WTC11 (cell line): ENCODE results near the gene ELOVL2. TPM values are rescaled to one million over a fixed set of nuclear protein-coding genes. Genes with fewer than 3 reads are reported as not detected.

Source experiments
- ATAC-seq: fragments of 200-7000 bp; cut with Tn5 transposase; 2 replicates; pipeline ENCODE4 v1.10.0; 2021; ENCODE audit warnings: mild to moderate bottlenecking, moderate library complexity
- CTCF ChIA-PET: fragments of 300-600 bp; sonication (Branson Sonifier 250); formaldehyde crosslinking; loops from one replicate; lab custom pipeline; 2021; ENCODE audit warnings: antibody characterized with exemption; lab: Charles Lee
- POLR2A ChIA-PET: fragments of 350-600 bp; sonication (Branson Sonifier 250); formaldehyde crosslinking; loops from one replicate; lab custom pipeline; 2021; ENCODE audit warnings: antibody characterized with exemption; lab: Charles Lee
- DNase-seq: peaks from one replicate; pipeline ENCODE4 v3.0.0; 2021; ENCODE audit warnings: low spot score
- H3K27ac Mint-ChIP-seq: 2 replicates; pipeline ENCODE4 v1.8.0; 2021; ENCODE audit warnings: mixed read lengths
- H3K27me3 Mint-ChIP-seq: 2 replicates; pipeline ENCODE4 v1.8.0; 2021; ENCODE audit warnings: low read depth, mild to moderate bottlenecking, moderate library complexity, mixed read lengths
- H3K36me3 Mint-ChIP-seq: 2 replicates; pipeline ENCODE4 v1.8.0; 2021; ENCODE audit warnings: mixed read lengths
- H3K4me1 Mint-ChIP-seq: 2 replicates; pipeline ENCODE4 v1.8.0; 2022; ENCODE audit warnings: mixed read lengths
- H3K4me3 Mint-ChIP-seq: 2 replicates; pipeline ENCODE4 v1.8.0; 2021; ENCODE audit warnings: mild to moderate bottlenecking, moderate library complexity, mixed read lengths
- H3K9me3 Mint-ChIP-seq: 2 replicates; pipeline ENCODE4 v1.8.0; 2021; ENCODE audit warnings: mixed read lengths
- CREM ChIP-seq: sonication (generic); formaldehyde crosslinking; IDR thresholded peaks from 2 replicates; pipeline ENCODE4 v1.8.1; 2022; ENCODE audit warnings: mild to moderate bottlenecking, missing genetic modification reagents, moderate library complexity
- ELF4 ChIP-seq: sonication (generic); formaldehyde crosslinking; IDR thresholded peaks from 2 replicates; pipeline ENCODE4 v1.8.1; 2022; ENCODE audit warnings: low read depth, mild to moderate bottlenecking, moderate library complexity, missing genetic modification reagents
- EMX1 ChIP-seq: fragments of 250-450 bp; sonication (Bioruptor Pico); IDR thresholded peaks from 2 replicates; pipeline ENCODE4 v1.8.0; 2021; ENCODE audit warnings: mild to moderate bottlenecking
- FOXK1 ChIP-seq: sonication (generic); formaldehyde crosslinking; IDR thresholded peaks from 2 replicates; pipeline ENCODE4 v1.8.0; 2022; ENCODE audit warnings: mild to moderate bottlenecking, moderate library complexity, missing genetic modification reagents
- GABPB1 ChIP-seq: sonication (generic); formaldehyde crosslinking; IDR thresholded peaks from 2 replicates; pipeline ENCODE4 v1.8.1; 2023; ENCODE audit warnings: mild to moderate bottlenecking, missing genetic modification reagents
- MXD4 ChIP-seq: fragments of 250-450 bp; sonication (Bioruptor Pico); IDR thresholded peaks from 2 replicates; pipeline ENCODE4 v1.8.0; 2021; ENCODE audit warnings: mild to moderate bottlenecking, moderate library complexity, borderline replicate concordance
- NFE2L1 ChIP-seq: sonication (generic); formaldehyde crosslinking; IDR thresholded peaks from 2 replicates; pipeline ENCODE4 v1.8.1; 2023; ENCODE audit warnings: missing genetic modification reagents
- NFYB ChIP-seq: sonication (generic); formaldehyde crosslinking; conservative IDR thresholded peaks from 2 replicates; pipeline ENCODE4 v1.8.0; 2022; ENCODE audit warnings: low read depth, missing genetic modification reagents
- RELA ChIP-seq: sonication (generic); formaldehyde crosslinking; IDR thresholded peaks from 2 replicates; pipeline ENCODE4 v1.8.1; 2022; ENCODE audit warnings: missing genetic modification reagents, mild to moderate bottlenecking, borderline replicate concordance
- RORB ChIP-seq: fragments of 250-450 bp; sonication (Bioruptor Pico); IDR thresholded peaks from 2 replicates; pipeline ENCODE4 v1.9.0; 2021; ENCODE audit warnings: mild to moderate bottlenecking
- SMAD3 ChIP-seq: sonication (generic); formaldehyde crosslinking; IDR thresholded peaks from 2 replicates; pipeline ENCODE4 v1.8.0; 2022; ENCODE audit warnings: missing genetic modification reagents, mild to moderate bottlenecking, borderline replicate concordance
- ZNF138 ChIP-seq: sonication (generic); formaldehyde crosslinking; conservative IDR thresholded peaks from 2 replicates; pipeline ENCODE4 v1.8.1; 2022; ENCODE audit warnings: mild to moderate bottlenecking, moderate library complexity, missing genetic modification reagents
- ZNF396 ChIP-seq: fragments of 250-450 bp; sonication (Bioruptor Pico); IDR thresholded peaks from 2 replicates; pipeline ENCODE4 v1.8.0; 2021; ENCODE audit warnings: mild to moderate bottlenecking, moderate library complexity, borderline replicate concordance
- total RNA-seq: library from RNA; stranded (reverse); gene quantifications from 3 replicates; pipeline ENCODE4 v1.2.3, GENCODE V29; 2021
- TF ChIP-seq, protein P1 (sequence below): sonication (generic); formaldehyde crosslinking; IDR thresholded peaks from 2 replicates; pipeline ENCODE4 v1.8.0; 2022; ENCODE audit warnings: mild to moderate bottlenecking, missing genetic modification reagents
- TF ChIP-seq, protein P2 (sequence below): fragments of 250-450 bp; sonication (Bioruptor Pico); IDR thresholded peaks from 2 replicates; pipeline ENCODE4 v2.1.2; 2022; ENCODE audit warnings: mild to moderate bottlenecking, moderate library complexity
- TF ChIP-seq, protein P3 (sequence below): sonication (generic); formaldehyde crosslinking; conservative IDR thresholded peaks from 2 replicates; pipeline ENCODE4 v1.8.1; 2022; ENCODE audit warnings: mild to moderate bottlenecking, missing genetic modification reagents
- TF ChIP-seq, protein P4 (sequence below): sonication (generic); formaldehyde crosslinking; IDR thresholded peaks from 2 replicates; pipeline ENCODE4 v1.8.1; 2023; ENCODE audit warnings: mild to moderate bottlenecking, missing genetic modification reagents, moderate library complexity
- TF ChIP-seq, protein P5 (sequence below): fragments of 250-450 bp; sonication (Bioruptor Pico); IDR thresholded peaks from 2 replicates; pipeline ENCODE4 v1.8.0; 2021; ENCODE audit warnings: mild to moderate bottlenecking
- TF ChIP-seq, protein P6 (sequence below): fragments of 250-450 bp; sonication (Bioruptor Pico); conservative IDR thresholded peaks from 2 replicates; pipeline ENCODE4 v1.9.0; 2021; ENCODE audit warnings: mild to moderate bottlenecking

The ELOVL2 gene
- total RNA-seq, 1 experiment from 2014 or later, result 2.0 TPM

DNA sequence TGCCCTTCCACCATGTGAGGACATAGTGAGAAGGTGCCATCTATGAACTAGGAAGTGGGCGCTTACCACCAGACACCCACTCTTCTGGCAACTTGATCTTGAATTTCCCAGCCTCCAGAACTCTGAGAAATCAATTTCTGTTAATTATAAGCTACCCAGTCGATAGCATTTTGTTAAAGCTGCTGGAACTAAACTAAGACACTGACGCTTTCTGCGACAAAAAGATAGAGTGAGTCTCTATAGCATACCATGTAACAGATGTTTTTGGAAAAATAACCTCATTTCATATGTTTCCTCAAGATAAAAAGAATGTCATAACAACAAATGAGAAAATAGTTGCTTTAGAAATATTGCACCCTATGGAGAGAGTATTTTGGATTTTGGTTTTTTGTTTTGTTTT, 34.2 kb upstream of the ELOVL2 start:
- ATAC-seq (no peak), DNase-seq (no peak)
- POLR2A ChIA-PET, result no interaction called here
- Mint-ChIP-seq H3K4me3 (no peak overlapping the region), H3K27me3 (no peaks in the 10 kb centered on the region), H3K9me3 (no peaks in the 10 kb centered on the region; the same call in 1 of the 2 replicates), H3K27ac (no peak overlapping the region), H3K4me1 (peaks cover 23% of the 10 kb centered on the region), H3K36me3 (no peaks in the 10 kb centered on the region)
- CTCF ChIA-PET, result no interaction called here
- TF ChIP-seq, protein P1, sequence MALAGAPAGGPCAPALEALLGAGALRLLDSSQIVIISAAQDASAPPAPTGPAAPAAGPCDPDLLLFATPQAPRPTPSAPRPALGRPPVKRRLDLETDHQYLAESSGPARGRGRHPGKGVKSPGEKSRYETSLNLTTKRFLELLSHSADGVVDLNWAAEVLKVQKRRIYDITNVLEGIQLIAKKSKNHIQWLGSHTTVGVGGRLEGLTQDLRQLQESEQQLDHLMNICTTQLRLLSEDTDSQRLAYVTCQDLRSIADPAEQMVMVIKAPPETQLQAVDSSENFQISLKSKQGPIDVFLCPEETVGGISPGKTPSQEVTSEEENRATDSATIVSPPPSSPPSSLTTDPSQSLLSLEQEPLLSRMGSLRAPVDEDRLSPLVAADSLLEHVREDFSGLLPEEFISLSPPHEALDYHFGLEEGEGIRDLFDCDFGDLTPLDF, result no peak
- TF ChIP-seq SMAD3 (no peak), ELF4 (CRISPR knock-in tag) (no peak), RORB (CRISPR knock-in tag) (no peak), NFE2L1 (CRISPR knock-in tag) (no peak)

DNA sequence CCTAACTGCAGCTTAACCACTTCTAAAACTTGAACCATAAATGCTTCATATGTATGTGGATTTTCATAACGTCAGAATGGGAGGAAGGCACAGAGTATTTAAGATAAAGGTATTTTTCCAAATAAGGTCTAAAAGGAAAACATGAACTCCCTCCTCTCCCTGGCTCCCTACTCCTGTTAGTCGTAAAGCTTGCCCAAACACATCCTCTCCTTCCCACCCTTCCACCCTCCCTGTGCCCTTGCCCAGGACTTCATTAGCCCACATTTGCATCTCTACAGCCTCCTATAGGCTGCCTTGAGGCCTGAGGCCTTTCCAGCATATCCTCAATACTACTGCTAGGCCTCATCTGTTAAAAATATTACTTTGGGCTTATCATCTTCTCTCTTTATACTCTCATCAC, 32.4 kb upstream of the ELOVL2 start:
- POLR2A ChIA-PET, result no interaction called here
- Mint-ChIP-seq H3K4me1 (peaks cover 23% of the 10 kb centered on the region), H3K27me3 (no peaks in the 10 kb centered on the region), H3K9me3 (no peaks in the 10 kb centered on the region; the same call in 1 of the 2 replicates), H3K36me3 (no peaks in the 10 kb centered on the region), H3K27ac (peak overlapping the region; percentile 39; the same call in 1 of the 2 replicates), H3K4me3 (no peak overlapping the region)
- DNase-seq, result no peak
- peak; percentile 97 for ATAC-seq
- TF ChIP-seq GABPB1 (CRISPR knock-in tag) (no peak), MXD4 (no peak), CREM (CRISPR knock-in tag) (no peak), NFYB (CRISPR knock-in tag) (no peak), RELA (CRISPR knock-in tag) (no peak), ZNF138 (no peak), FOXK1 (CRISPR knock-in tag) (no peak)
- TF ChIP-seq, protein P1, result no peak
- TF ChIP-seq, protein P2, sequence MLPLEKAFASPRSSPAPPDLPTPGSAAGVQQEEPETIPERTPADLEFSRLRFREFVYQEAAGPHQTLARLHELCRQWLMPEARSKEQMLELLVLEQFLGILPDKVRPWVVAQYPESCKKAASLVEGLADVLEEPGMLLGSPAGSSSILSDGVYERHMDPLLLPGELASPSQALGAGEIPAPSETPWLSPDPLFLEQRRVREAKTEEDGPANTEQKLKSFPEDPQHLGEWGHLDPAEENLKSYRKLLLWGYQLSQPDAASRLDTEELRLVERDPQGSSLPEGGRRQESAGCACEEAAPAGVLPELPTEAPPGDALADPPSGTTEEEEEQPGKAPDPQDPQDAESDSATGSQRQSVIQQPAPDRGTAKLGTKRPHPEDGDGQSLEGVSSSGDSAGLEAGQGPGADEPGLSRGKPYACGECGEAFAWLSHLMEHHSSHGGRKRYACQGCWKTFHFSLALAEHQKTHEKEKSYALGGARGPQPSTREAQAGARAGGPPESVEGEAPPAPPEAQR (CRISPR knock-in tag), result no peak
- TF ChIP-seq, protein P3, sequence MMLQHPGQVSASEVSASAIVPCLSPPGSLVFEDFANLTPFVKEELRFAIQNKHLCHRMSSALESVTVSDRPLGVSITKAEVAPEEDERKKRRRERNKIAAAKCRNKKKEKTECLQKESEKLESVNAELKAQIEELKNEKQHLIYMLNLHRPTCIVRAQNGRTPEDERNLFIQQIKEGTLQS (CRISPR knock-in tag), result no peak
- CTCF ChIA-PET, result interaction anchor here (1.6 kb wide), 1 partner anchor 122 kb away, joined by 6 read pairs; no protein-coding TSS in a partner anchor

DNA sequence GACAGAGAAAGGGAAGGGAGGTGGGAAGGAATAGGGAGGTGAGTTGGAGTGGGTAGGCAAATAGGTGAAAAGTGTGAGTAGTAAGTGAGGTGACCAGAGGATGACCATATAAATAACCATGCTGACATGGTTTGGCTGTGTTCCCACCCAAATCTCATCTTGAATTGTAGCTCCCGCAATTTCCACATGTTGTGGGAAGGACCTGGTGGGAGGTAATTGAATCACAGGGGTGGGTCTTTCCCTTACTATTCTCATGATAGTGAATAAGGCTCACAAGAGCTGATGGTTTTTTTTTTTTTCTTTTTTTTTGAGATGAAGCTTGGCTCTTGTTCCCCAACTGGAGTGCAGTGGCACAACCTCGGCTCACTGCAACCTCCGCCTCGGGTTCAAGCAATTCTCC, 28.0 kb upstream of the ELOVL2 start:
- Mint-ChIP-seq H3K9me3 (no peaks in the 10 kb centered on the region), H3K36me3 (no peaks in the 10 kb centered on the region), H3K27ac (no peak overlapping the region), H3K4me1 (peaks cover 23% of the 10 kb centered on the region), H3K27me3 (no peaks in the 10 kb centered on the region), H3K4me3 (no peak overlapping the region)
- ATAC-seq, result no peak
- no peak for DNase-seq
- CTCF ChIA-PET, result no interaction called here
- TF ChIP-seq ZNF396 (no peak), EMX1 (CRISPR knock-in tag) (no peak)
- TF ChIP-seq, protein P4, sequence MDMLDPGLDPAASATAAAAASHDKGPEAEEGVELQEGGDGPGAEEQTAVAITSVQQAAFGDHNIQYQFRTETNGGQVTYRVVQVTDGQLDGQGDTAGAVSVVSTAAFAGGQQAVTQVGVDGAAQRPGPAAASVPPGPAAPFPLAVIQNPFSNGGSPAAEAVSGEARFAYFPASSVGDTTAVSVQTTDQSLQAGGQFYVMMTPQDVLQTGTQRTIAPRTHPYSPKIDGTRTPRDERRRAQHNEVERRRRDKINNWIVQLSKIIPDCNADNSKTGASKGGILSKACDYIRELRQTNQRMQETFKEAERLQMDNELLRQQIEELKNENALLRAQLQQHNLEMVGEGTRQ (CRISPR knock-in tag), result no peak
- TF ChIP-seq, protein P5, sequence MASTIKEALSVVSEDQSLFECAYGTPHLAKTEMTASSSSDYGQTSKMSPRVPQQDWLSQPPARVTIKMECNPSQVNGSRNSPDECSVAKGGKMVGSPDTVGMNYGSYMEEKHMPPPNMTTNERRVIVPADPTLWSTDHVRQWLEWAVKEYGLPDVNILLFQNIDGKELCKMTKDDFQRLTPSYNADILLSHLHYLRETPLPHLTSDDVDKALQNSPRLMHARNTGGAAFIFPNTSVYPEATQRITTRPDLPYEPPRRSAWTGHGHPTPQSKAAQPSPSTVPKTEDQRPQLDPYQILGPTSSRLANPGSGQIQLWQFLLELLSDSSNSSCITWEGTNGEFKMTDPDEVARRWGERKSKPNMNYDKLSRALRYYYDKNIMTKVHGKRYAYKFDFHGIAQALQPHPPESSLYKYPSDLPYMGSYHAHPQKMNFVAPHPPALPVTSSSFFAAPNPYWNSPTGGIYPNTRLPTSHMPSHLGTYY (CRISPR knock-in tag), result no peak
- TF ChIP-seq, protein P6, sequence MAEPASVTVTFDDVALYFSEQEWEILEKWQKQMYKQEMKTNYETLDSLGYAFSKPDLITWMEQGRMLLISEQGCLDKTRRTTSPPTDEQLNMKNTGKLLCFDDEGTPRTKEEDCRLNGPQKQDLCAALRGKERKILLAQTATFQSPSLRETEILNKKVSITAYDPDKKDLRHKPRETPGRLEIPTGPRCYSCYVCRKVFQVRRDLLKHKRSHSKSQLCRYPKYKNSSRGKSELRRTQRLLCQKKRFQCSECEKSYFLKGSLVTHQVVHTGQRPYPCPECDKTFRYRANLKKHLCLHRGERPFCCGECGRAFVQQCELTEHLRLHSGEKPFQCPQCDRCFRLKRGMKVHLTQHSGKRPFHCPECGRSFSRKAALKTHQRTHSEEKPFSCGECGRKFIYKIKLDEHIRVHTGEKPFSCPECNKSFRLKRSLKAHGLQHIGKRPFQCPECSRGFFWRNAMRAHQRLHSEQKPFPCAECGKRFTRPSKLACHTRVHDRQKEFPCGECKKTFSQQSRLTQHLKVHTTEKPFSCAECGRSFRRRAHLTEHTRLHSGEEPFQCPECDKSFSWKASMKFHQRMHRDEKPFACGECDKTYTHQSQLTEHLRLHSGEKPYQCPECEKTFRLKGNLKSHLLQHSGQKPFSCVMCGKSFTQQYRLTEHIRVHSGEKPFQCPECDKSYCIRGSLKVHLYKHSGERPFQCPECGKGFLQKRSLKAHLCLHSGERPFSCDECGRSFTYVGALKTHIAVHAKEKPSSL, result no peak
- POLR2A ChIA-PET, result interaction anchor here (0.6 to 0.7 kb wide), 2 partner anchors 101 to 483 kb away, joined by 3 read pairs; no protein-coding TSS in a partner anchor
